GM12878 (cell line): ENCODE data around the gene FAM162B. TPM values are rescaled to one million over a fixed set of nuclear protein-coding genes. Genes with fewer than 3 reads are reported as not detected.
"Not testable (repeated sequence)": the region's sequence is repeated elsewhere in the genome, so short reads cannot be mapped to it uniquely, and the experiment has no call there.

Experiments
- ATAC-seq: fragments of 200-7000 bp; cut with Tn5 transposase; 3 replicates; pipeline ENCODE4 v1.9.1; 2020; ENCODE audit warnings: mild to moderate bottlenecking, moderate library complexity
- BruUV-seq: library from RNA; stranded (reverse); fragments of 400-500 nt; replicated peaks from 2 replicates; lab custom pipeline; 2021; lab: Mats Ljungman, UMichigan
- CTCF ChIA-PET: fragments of 300-600 bp; sonication (Branson Sonifier 250); formaldehyde crosslinking; extraction: SDS; loops from one replicate; lab custom pipeline; 2021; ENCODE audit warnings: inconsistent platforms; lab: Yijun Ruan, JAX
- POLR2A ChIA-PET: fragments of 350-600 bp; formaldehyde crosslinking; extraction: SDS; loops from one replicate; lab custom pipeline; 2021; ENCODE audit warnings: inconsistent platforms; lab: Charles Lee
- RAD21 ChIA-PET: fragments of 300-600 bp; sonication (Branson Sonifier 250); formaldehyde crosslinking; loops from one replicate; lab custom pipeline; 2023; ENCODE audit warnings: antibody characterized with exemption; ENCODE audit not compliant: unreplicated experiment; lab: Charles Lee
- SMC1A ChIA-PET: fragments of 300-600 bp; sonication (Branson Sonifier 250); formaldehyde crosslinking; loops from one replicate; lab custom pipeline; 2023; ENCODE audit not compliant: unreplicated experiment, uncharacterized antibody; lab: Charles Lee
- DNase-seq: peaks from one replicate; pipeline ENCODE4 v3.0.0-alpha.2; 2011; ENCODE audit warnings: low read depth, low spot score
- FAIRE-seq: peaks from 3 replicates; lab custom pipeline; 2011; peaks lifted over from hg19 to GRCh38; lab: Jason Lieb, UNC
- H2AFZ ChIP-seq: 2 replicates; pipeline ENCODE4 v1.6.0; 2011; ENCODE audit warnings: low read depth, low read length, control low read depth; ENCODE audit not compliant: control insufficient read depth
- H3K27ac ChIP-seq: 2 replicates; pipeline ENCODE4 v1.5.1; 2011; ENCODE audit warnings: control low read depth; ENCODE audit not compliant: control insufficient read depth, insufficient read depth
- H3K27me3 ChIP-seq, 2 experiments: replicated peaks in 1 of 2; 2 replicates each; pipeline versions ENCODE4 v1.6.0 to v1.6.1; 2011; ENCODE audit warnings: low read length in 1 of 2; ENCODE audit not compliant: control insufficient read depth in 2 of 2, insufficient read depth in 2 of 2
- H3K36me3 ChIP-seq, 2 experiments: 2 replicates each; pipeline ENCODE4 v1.5.1; 2011; ENCODE audit warnings: low read length in 1 of 2; ENCODE audit not compliant: control insufficient read depth in 2 of 2, insufficient read depth in 2 of 2
- H3K4me1 ChIP-seq: 2 replicates; pipeline ENCODE4 v1.6.1; 2011; ENCODE audit warnings: mild to moderate bottlenecking, low read length, moderate library complexity, mixed read lengths; ENCODE audit not compliant: control insufficient read depth, insufficient read depth
- H3K4me2 ChIP-seq: 2 replicates; pipeline ENCODE4 v1.6.0; 2011; ENCODE audit warnings: control low read depth; ENCODE audit not compliant: control insufficient read depth, insufficient read depth
- H3K4me3 ChIP-seq: fragments of 200-600 bp; sonication (generic); 2 replicates; pipeline ENCODE4 v1.5.1; 2016
- H3K79me2 ChIP-seq: 2 replicates; pipeline ENCODE4 v1.6.0; 2011; ENCODE audit warnings: low read length; ENCODE audit not compliant: control insufficient read depth, insufficient read depth
- H3K9ac ChIP-seq: 2 replicates; pipeline ENCODE4 v1.8.0; 2011; ENCODE audit warnings: low read length, control low read depth, mixed read lengths; ENCODE audit not compliant: control insufficient read depth, insufficient read depth
- H3K9me3 ChIP-seq: replicated peaks from 3 replicates; pipeline ENCODE4 v1.5.1; 2011; ENCODE audit warnings: mild to moderate bottlenecking, low read length; ENCODE audit not compliant: control insufficient read depth, insufficient read depth
- H4K20me1 ChIP-seq: 2 replicates; pipeline ENCODE4 v1.6.0; 2011; ENCODE audit not compliant: control insufficient read depth, insufficient read depth
- CHD4 ChIP-seq: fragments of 200-600 bp; sonication (generic); IDR thresholded peaks from 2 replicates; pipeline ENCODE4 v1.6.1; 2016; ENCODE audit warnings: mild to moderate bottlenecking
- CREB1 ChIP-seq: IDR thresholded peaks from 2 replicates; pipeline ENCODE4 v1.6.1; 2012; ENCODE audit warnings: low read depth, mild to moderate bottlenecking, inconsistent platforms
- FOXK2 ChIP-seq: fragments of 450-650 bp; IDR thresholded peaks from 2 replicates; pipeline ENCODE4 v1.6.1; 2017; ENCODE audit warnings: mild to moderate bottlenecking, moderate library complexity
- GABPA ChIP-seq: IDR thresholded peaks from 2 replicates; pipeline ENCODE4 v1.6.1; 2014; ENCODE audit warnings: antibody characterized with exemption, low read depth, mild to moderate bottlenecking, inconsistent platforms
- HDAC2 ChIP-seq: fragments of 200-600 bp; sonication (generic); IDR thresholded peaks from 2 replicates; pipeline ENCODE4 v1.6.1; 2017
- MEF2A ChIP-seq: IDR thresholded peaks from 2 replicates; pipeline ENCODE4 v1.6.1; 2011; ENCODE audit warnings: low read depth, mild to moderate bottlenecking, low read length, moderate library complexity; ENCODE audit not compliant: insufficient read depth
- NFXL1 ChIP-seq: fragments of 450-650 bp; IDR thresholded peaks from 2 replicates; pipeline ENCODE4 v1.6.1; 2017; ENCODE audit warnings: antibody characterized with exemption, mild to moderate bottlenecking, borderline replicate concordance
- RCOR1 ChIP-seq: conservative IDR thresholded peaks from 2 replicates; pipeline ENCODE4 v1.6.1; 2012; ENCODE audit warnings: low read depth, low read length, improper control_type of control experiment
- ZBTB11 ChIP-seq: fragments of 450-650 bp; formaldehyde crosslinking; IDR thresholded peaks from 2 replicates; pipeline ENCODE4 v1.5.0; 2022; ENCODE audit warnings: mild to moderate bottlenecking, missing genetic modification characterization
- ZSCAN29 ChIP-seq: fragments of 450-650 bp; IDR thresholded peaks from 2 replicates; pipeline ENCODE4 v1.6.1; 2017; ENCODE audit warnings: mild to moderate bottlenecking, moderate library complexity
- WGBS: methylation state at CpG from one replicate; pipeline ENCODE4 v1.1.6; 2016; ENCODE audit warnings: low lambda C conversion rate; ENCODE audit not compliant: insufficient replicate concordance, insufficient coverage; ENCODE audit errors: missing lambda C conversion rate; 5-methylcytosine and 5-hydroxymethylcytosine counted together
- in situ Hi-C: fragments of 300-500 bp; cut with MboI; formaldehyde crosslinking; loops from 9 replicates; pipeline ENCODE4 v1.14.3; 2018; ENCODE audit warnings: mixed read lengths
- intact Hi-C: fragments of 100-400 bp; cut with micrococcal nuclease; formaldehyde crosslinking; loops from one replicate; pipeline ENCODE4 v1.14.2; 2022; ENCODE audit not compliant: unreplicated experiment
- polyA plus RNA-seq, 11 experiments: library from polyadenylated mRNA; depleted of rRNA in 4 of 11; unstranded in 6 of 11; stranded (reverse) in 5 of 11; fragments of >200 nt; fragmentation: Nextera tagmentation in 4 of 11; fragmentation: Illumina TruSeq in 1 of 11; extraction: Ambion mirVana in 4 of 11; extraction: Trizol in 1 of 11; gene quantifications; 1 replicate in 1 of 11; 2 replicates in 10 of 11; pipeline versions ENCODE4 v1.2.1 to v1.2.3, GENCODE V29; 2011 to 2016; ENCODE audit warnings: inconsistent platforms in 2 of 11, missing spikeins in 2 of 11, low read depth in 1 of 11
- total RNA-seq, 4 experiments: library from RNA; depleted of rRNA in 3 of 4; stranded (reverse); fragments of >200 nt in 3 of 4; fragmentation: Illumina TruSeq in 1 of 4; extraction: Trizol in 1 of 4; gene quantifications; 2 replicates each; pipeline versions ENCODE4 v1.2.1 to v1.2.3, GENCODE V29; 2013 to 2021

FAM162B gene
- total and polyA plus RNA-seq, 10 of the 15 experiments (the other 5 are each of a cell fraction or from before 2014, with no cell fraction given) = not detected

- H3K36me3 ChIP-seq = no peaks in the 10 kb centered on the region
- TF ChIP-seq GABPA (no peak), RCOR1 (no peak), ZSCAN29 (no peak), CREB1 (no peak), FOXK2 (no peak), ZBTB11 (CRISPR knock-in tag) (no peak), NFXL1 (no peak), CHD4 (no peak), MEF2A (no peak), HDAC2 (no peak)
- TF ChIP-seq, all 136 proteins: peak for 0
- in situ Hi-C loops (no loop called here), intact Hi-C loops (no loop called here)
- ChIA-PET RAD21 (no interaction called here), SMC1A (no interaction called here), POLR2A (no interaction called here), CTCF (no interaction called here)
- Histone ChIP-seq H3K4me3 (no peak overlapping the region), H3K4me1 (no peaks in the 10 kb centered on the region), H3K9ac (no peak overlapping the region), H3K79me2 (no peaks in the 10 kb centered on the region), H3K27me3 (no peaks in the 10 kb centered on the region), H3K27ac (no peak overlapping the region), H2AFZ (no peak overlapping the region), H3K4me2 (no peak overlapping the region), H4K20me1 (no peaks in the 10 kb centered on the region), H3K9me3 (no peaks in the 10 kb centered on the region)
- WGBS = 56% methylated on average over 1 of the region's 1 CpG
- ATAC-seq (no peak), FAIRE-seq (no peak), DNase-seq (no peak)
- no TSS peak for BruUV-seq
Observed at GRCh38 chr6:116741571-116741970, 23.9 kb downstream of the FAM162B start.

GRCh38 chr6:116740486-116740885, 25.0 kb downstream of the FAM162B start:
- SMC1A ChIA-PET, RAD21 ChIA-PET, H3K27me3 ChIP-seq, CTCF ChIA-PET, FAIRE-seq, H3K27ac ChIP-seq, H3K4me1 ChIP-seq, POLR2A ChIA-PET, H4K20me1 ChIP-seq, H2AFZ ChIP-seq, H3K4me2 ChIP-seq, H3K36me3 ChIP-seq, H3K9ac ChIP-seq, intact Hi-C loops, ATAC-seq, BruUV-seq, H3K79me2 ChIP-seq, H3K9me3 ChIP-seq, H3K4me3 ChIP-seq, in situ Hi-C loops, DNase-seq: not testable (repeated sequence)
- WGBS = 85% methylated on average over 3 of the region's 3 CpGs
